Hepatocyte (in vitro differentiated cells): ENCODE measurements around the gene PNN. TPM values are rescaled to one million over a fixed set of nuclear protein-coding genes. Genes with fewer than 3 reads are reported as not detected.
A peak's percentile ranks its signal among the peaks of the same experiment; 100 is the strongest.
"Not testable (repeated sequence)": the region's sequence is repeated elsewhere in the genome, so short reads cannot be mapped to it uniquely, and the experiment has no call there.

Experiments used
- DNase-seq: peaks from one replicate; pipeline ENCODE4 v3.0.0-alpha.2; 2016; ENCODE audit warnings: low spot score
- H2AFZ ChIP-seq: fragments of 200-600 bp; sonication (generic); 2 replicates; pipeline ENCODE4 v1.6.0; 2016; ENCODE audit warnings: antibody characterized with exemption, mild to moderate bottlenecking
- H3K27ac ChIP-seq: fragments of 200-600 bp; sonication (generic); 2 replicates; pipeline ENCODE4 v1.5.1; 2016; ENCODE audit warnings: mild to moderate bottlenecking
- H3K27me3 ChIP-seq: fragments of 200-600 bp; sonication (generic); 2 replicates; pipeline ENCODE4 v1.6.1; 2016
- H3K36me3 ChIP-seq: fragments of 200-600 bp; sonication (generic); replicated peaks from 2 replicates; pipeline ENCODE4 v1.5.1; 2016; ENCODE audit warnings: low read depth; ENCODE audit not compliant: insufficient read depth
- H3K4me1 ChIP-seq: fragments of 200-600 bp; sonication (generic); 2 replicates; pipeline ENCODE4 v1.5.1; 2016; ENCODE audit warnings: mild to moderate bottlenecking, moderate library complexity; ENCODE audit not compliant: insufficient read depth
- H3K4me2 ChIP-seq: fragments of 200-600 bp; sonication (generic); 2 replicates; pipeline ENCODE4 v1.6.0; 2016
- H3K4me3 ChIP-seq: fragments of 200-600 bp; sonication (generic); 2 replicates; pipeline ENCODE4 v1.5.1; 2016; ENCODE audit warnings: mild to moderate bottlenecking
- H3K79me2 ChIP-seq: fragments of 200-600 bp; sonication (generic); 2 replicates; pipeline ENCODE4 v1.6.0; 2017; ENCODE audit warnings: mild to moderate bottlenecking
- H3K9me2 ChIP-seq: fragments of 200-600 bp; sonication (generic); replicated peaks from 2 replicates; pipeline ENCODE4 v1.6.0; 2017; ENCODE audit warnings: mild to moderate bottlenecking; ENCODE audit not compliant: insufficient read depth
- H3K9me3 ChIP-seq: fragments of 200-600 bp; sonication (generic); 2 replicates; pipeline ENCODE4 v1.5.1; 2016; ENCODE audit warnings: low read depth, mild to moderate bottlenecking
- H4K20me1 ChIP-seq: fragments of 200-600 bp; sonication (generic); 2 replicates; pipeline ENCODE4 v1.6.0; 2016; ENCODE audit warnings: mild to moderate bottlenecking; ENCODE audit not compliant: insufficient read depth, poor library complexity, severe bottlenecking
- CTCF ChIP-seq: fragments of 200-600 bp; sonication (generic); IDR thresholded peaks from 2 replicates; pipeline ENCODE4 v1.5.1; 2016; ENCODE audit warnings: antibody characterized with exemption, mild to moderate bottlenecking; ENCODE audit not compliant: poor library complexity
- EZH2 ChIP-seq: fragments of 200-600 bp; sonication (generic); IDR thresholded peaks from 2 replicates; pipeline ENCODE4 v1.6.1; 2016; ENCODE audit warnings: antibody characterized with exemption, mild to moderate bottlenecking, borderline replicate concordance
- EZH2phosphoT487 ChIP-seq: fragments of 200-600 bp; sonication (generic); IDR thresholded peaks from one replicate; pipeline ENCODE4 v1.6.1; 2018; ENCODE audit warnings: antibody characterized with exemption, mild to moderate bottlenecking, low read depth, moderate library complexity; ENCODE audit not compliant: unreplicated experiment, severe bottlenecking
- WGBS: methylation state at CpG from one replicate; pipeline ENCODE4 v1.1.6; 2016; ENCODE audit warnings: low lambda C conversion rate; ENCODE audit errors: missing lambda C conversion rate; 5-methylcytosine and 5-hydroxymethylcytosine counted together
- polyA plus RNA-seq: library from polyadenylated mRNA; unstranded; fragments of >200 nt; fragmentation: Nextera tagmentation; extraction: Ambion mirVana; gene quantifications from 2 replicates; pipeline ENCODE4 v1.2.1, GENCODE V29; 2016
- total RNA-seq: library from RNA; depleted of rRNA; stranded (reverse); fragments of >200 nt; gene quantifications from 2 replicates; pipeline ENCODE4 v1.2.3, GENCODE V29; 2014

The PNN gene
- total RNA-seq: 30.9 and 34.8 TPM in 2 replicates
- polyA plus RNA-seq: 49.3 and 89.1 TPM in 2 replicates

GRCh38 chr14:39174560-39175444 is at the start of gene PNN:
Gene PNN, plus strand, starts transcription at chr14:39175254. Its CDS starts 26 bp downstream, at chr14:39175280.
- Histone ChIP-seq H3K4me3 (peak within 1 kb of the TSS; percentile 89), H2AFZ (peak within 1 kb of the TSS; percentile 42), H4K20me1 (peaks cover 26% of the 10 kb centered on the region), H3K4me2 (peak within 1 kb of the TSS; percentile 86), H3K27ac (peak within 1 kb of the TSS; percentile 96), H3K27me3 (no peaks in the 10 kb centered on the region), H3K9me3 (no peaks in the 10 kb centered on the region), H3K36me3 (peaks cover 6% of the 10 kb centered on the region), H3K9me2 (no peaks in the 10 kb centered on the region), H3K79me2 (peaks cover 46% of the 10 kb centered on the region), H3K4me1 (peaks cover 10% of the 10 kb centered on the region)
- TF ChIP-seq EZH2 (no peak), EZH2phosphoT487 (no peak), CTCF (no peak)
- peak; percentile 98 for DNase-seq
- WGBS: 6% methylated on average over 56 of the region's 56 CpGs

- not testable (repeated sequence) for H3K9me2 ChIP-seq, H2AFZ ChIP-seq, H3K27ac ChIP-seq, H3K36me3 ChIP-seq, H3K4me1 ChIP-seq, H3K4me2 ChIP-seq, H3K9me3 ChIP-seq, H3K27me3 ChIP-seq, DNase-seq, H3K4me3 ChIP-seq, H3K79me2 ChIP-seq, H4K20me1 ChIP-seq
- WGBS: 95% methylated on average over 8 of the region's 8 CpGs
These were observed 37.2 kb upstream of the PNN start for GRCh38 chr14:39137835-39138234.

GRCh38 chr14:39138440-39138839 is 36.6 kb upstream of the PNN start:
- DNase-seq: no peak
- Histone ChIP-seq H3K9me3 (no peaks in the 10 kb centered on the region), H3K4me1 (no peaks in the 10 kb centered on the region), H3K4me2 (no peak overlapping the region), H3K27ac (no peak overlapping the region), H4K20me1 (no peaks in the 10 kb centered on the region), H3K4me3 (no peak overlapping the region), H3K36me3 (no peaks in the 10 kb centered on the region), H3K9me2 (no peaks in the 10 kb centered on the region), H2AFZ (no peak overlapping the region), H3K79me2 (no peaks in the 10 kb centered on the region), H3K27me3 (no peaks in the 10 kb centered on the region)
- 91% methylated on average over 1 of the region's 1 CpG for WGBS
- TF ChIP-seq EZH2 (no peak), EZH2phosphoT487 (no peak), CTCF (no peak)

- TF ChIP-seq EZH2phosphoT487 (no peak), EZH2 (no peak), CTCF (no peak)
- no peak overlapping the region for H3K27ac ChIP-seq
- H3K4me2 ChIP-seq: no peak overlapping the region
- H4K20me1 ChIP-seq: no peaks in the 10 kb centered on the region
- no peaks in the 10 kb centered on the region for H3K27me3 ChIP-seq
- H3K4me1 ChIP-seq: no peaks in the 10 kb centered on the region
- no peak for DNase-seq
- no peaks in the 10 kb centered on the region for H3K9me2 ChIP-seq
- WGBS: 98% methylated on average over 3 of the region's 3 CpGs
- H3K4me3 ChIP-seq: no peak overlapping the region
- H2AFZ ChIP-seq: no peak overlapping the region
- H3K79me2 ChIP-seq: no peaks in the 10 kb centered on the region
- no peaks in the 10 kb centered on the region for H3K9me3 ChIP-seq
- H3K36me3 ChIP-seq: no peaks in the 10 kb centered on the region
These were observed 34.9 kb upstream of the PNN start for GRCh38 chr14:39140170-39140569.

- H3K4me1 ChIP-seq, H3K4me2 ChIP-seq, H3K4me3 ChIP-seq, H3K9me2 ChIP-seq, H4K20me1 ChIP-seq, H2AFZ ChIP-seq, H3K27ac ChIP-seq, H3K9me3 ChIP-seq, H3K27me3 ChIP-seq, DNase-seq, H3K79me2 ChIP-seq, H3K36me3 ChIP-seq: not testable (repeated sequence)
- WGBS: 100% methylated on average over 1 of the region's 1 CpG
These were observed 33.4 kb upstream of the PNN start for GRCh38 chr14:39141623-39142022.

- WGBS: 82% methylated on average over 2 of the region's 2 CpGs
- not testable (repeated sequence) for H3K9me3 ChIP-seq, H3K27me3 ChIP-seq, H3K27ac ChIP-seq, H3K4me1 ChIP-seq, H3K79me2 ChIP-seq, H2AFZ ChIP-seq, H3K9me2 ChIP-seq, DNase-seq, H3K36me3 ChIP-seq, H4K20me1 ChIP-seq, H3K4me3 ChIP-seq, H3K4me2 ChIP-seq
These were observed 31.8 kb upstream of the PNN start for GRCh38 chr14:39143226-39143625.
